ENCODE measurements around the gene AMOT.

AMOT gene

GRCh38 chrX:112839856-112840255, 775 bp downstream of the AMOT start:
- H3K27ac ChIP-seq (ENCODE audit: extremely low read depth, low read depth, low read length) = peak overlapping the region; percentile 91
- peak overlapping the region; percentile 66 for H3K4me3 ChIP-seq (ENCODE audit: low read depth, low read length)
- H3K4me1 ChIP-seq (ENCODE audit: control insufficient read depth, insufficient read depth, low read length) = peaks cover 11% of the 10 kb centered on the region; the same call in 1 of the 2 replicates
- 0 out of 2 replicates have a peak, but pooled peaks have one; percentile 8 for TF ChIP-seq SP7 (tag by site-specific recombination; IDR thresholded peaks at IDR 0.05)
- TF ChIP-seq GLI2 (tag by site-specific recombination; IDR thresholded peaks at IDR 0.05; ENCODE audit: borderline replicate concordance, low read depth) = no peak
- POLR2A ChIA-PET = interaction anchor here (4.3 kb wide), 1 partner anchor 12 kb away, joined by 44 read pairs; no protein-coding TSS in a partner anchor
- no peaks in the 10 kb centered on the region for H3K9me3 ChIP-seq (ENCODE audit: control insufficient read depth, insufficient read depth, low read depth, low read length)
- no peaks in the 10 kb centered on the region for H3K36me3 ChIP-seq (ENCODE audit: control insufficient read depth in 2 of 2, insufficient read depth in 1 of 2, low read length in 2 of 2)
- CTCF ChIA-PET = no interaction called here

DNA sequence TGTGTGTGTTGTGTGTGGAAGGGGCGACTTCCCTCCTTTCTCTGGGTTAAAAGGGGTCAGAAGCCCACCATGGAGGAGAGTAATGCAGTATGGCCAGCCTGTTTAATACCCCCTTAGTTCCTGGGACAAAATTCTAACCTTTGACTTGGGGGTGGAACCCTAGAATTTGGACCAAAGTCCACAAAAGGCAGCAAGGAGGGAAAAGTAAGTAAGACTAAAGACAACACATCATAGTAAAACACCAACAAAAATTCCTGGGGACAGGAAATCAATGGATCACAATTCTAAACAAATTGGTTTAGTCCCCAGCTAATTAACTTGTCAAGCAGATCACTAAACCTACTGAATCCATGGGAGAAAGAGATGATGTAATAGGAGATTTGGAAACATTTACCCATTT, 3.1 kb downstream of the AMOT start:
- Histone ChIP-seq H3K4me3 (ENCODE audit: low read depth, low read length) (no peak overlapping the region), H3K36me3 (ENCODE audit: control insufficient read depth in 2 of 2, insufficient read depth in 1 of 2, low read length in 2 of 2) (peaks cover 0 to 8% of the 10 kb centered on the region in 2 experiments; a peak in 1 of 3 replicates), H3K27ac (ENCODE audit: extremely low read depth, low read depth, low read length) (no peak overlapping the region), H3K9me3 (ENCODE audit: control insufficient read depth, insufficient read depth, low read depth, low read length) (no peaks in the 10 kb centered on the region), H3K4me1 (ENCODE audit: control insufficient read depth, insufficient read depth, low read length) (peaks cover 10% of the 10 kb centered on the region; the same call in 1 of the 2 replicates)
- ChIA-PET CTCF (no interaction called here), POLR2A (no interaction called here)
- TF ChIP-seq PRDM10 (tag by site-specific recombination; IDR thresholded peaks at IDR 0.05) (peak; percentile 72), ZNF837 (tag by site-specific recombination; IDR thresholded peaks at IDR 0.05) (no peak), HOXD13 (CRISPR knock-in tag; IDR thresholded peaks at IDR 0.05; ENCODE audit: borderline replicate concordance) (no peak), ZNF521 (tag by site-specific recombination; IDR thresholded peaks at IDR 0.05) (no peak)

GRCh38 chrX:112835019-112835418, 5.6 kb downstream of the AMOT start:
- peaks cover 7 to 32% of the 10 kb centered on the region in 2 experiments; a peak in 2 of 3 replicates for H3K36me3 ChIP-seq (ENCODE audit: control insufficient read depth in 2 of 2, insufficient read depth in 1 of 2, low read length in 2 of 2)
- CTCF ChIA-PET = interaction anchor here (0.7 to 0.9 kb wide), 2 partner anchors 9 to 105 kb away, joined by 3 read pairs; no protein-coding TSS in a partner anchor
- 0 out of 2 replicates have a peak, but pooled peaks cover 2% of the 10 kb centered on the region for H3K4me1 ChIP-seq (ENCODE audit: control insufficient read depth, insufficient read depth, low read length)
- no peaks in the 10 kb centered on the region for H3K9me3 ChIP-seq (ENCODE audit: control insufficient read depth, insufficient read depth, low read depth, low read length)
- no peak for TF ChIP-seq ZIC2 (tag by site-specific recombination; IDR thresholded peaks at IDR 0.05)
- TF ChIP-seq MZF1 (tag by site-specific recombination; IDR thresholded peaks at IDR 0.05; ENCODE audit: borderline replicate concordance) = no peak
- no peak for TF ChIP-seq ZFP69B (tag by site-specific recombination; IDR thresholded peaks at IDR 0.05)
- no peak for TF ChIP-seq MYNN (tag by site-specific recombination; IDR thresholded peaks at IDR 0.05; ENCODE audit: borderline replicate concordance)
- TF ChIP-seq ZNF571 (tag by site-specific recombination; IDR thresholded peaks at IDR 0.05) = no peak
- no peak for TF ChIP-seq ZNF785 (tag by site-specific recombination; IDR thresholded peaks at IDR 0.05)
- TF ChIP-seq, protein P1, sequence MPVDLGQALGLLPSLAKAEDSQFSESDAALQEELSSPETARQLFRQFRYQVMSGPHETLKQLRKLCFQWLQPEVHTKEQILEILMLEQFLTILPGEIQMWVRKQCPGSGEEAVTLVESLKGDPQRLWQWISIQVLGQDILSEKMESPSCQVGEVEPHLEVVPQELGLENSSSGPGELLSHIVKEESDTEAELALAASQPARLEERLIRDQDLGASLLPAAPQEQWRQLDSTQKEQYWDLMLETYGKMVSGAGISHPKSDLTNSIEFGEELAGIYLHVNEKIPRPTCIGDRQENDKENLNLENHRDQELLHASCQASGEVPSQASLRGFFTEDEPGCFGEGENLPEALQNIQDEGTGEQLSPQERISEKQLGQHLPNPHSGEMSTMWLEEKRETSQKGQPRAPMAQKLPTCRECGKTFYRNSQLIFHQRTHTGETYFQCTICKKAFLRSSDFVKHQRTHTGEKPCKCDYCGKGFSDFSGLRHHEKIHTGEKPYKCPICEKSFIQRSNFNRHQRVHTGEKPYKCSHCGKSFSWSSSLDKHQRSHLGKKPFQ (tag by site-specific recombination; IDR thresholded peaks at IDR 0.05) = no peak
- no peak for TF ChIP-seq ZSCAN16 (tag by site-specific recombination; IDR thresholded peaks at IDR 0.05)
- no peak for TF ChIP-seq ZNF544 (tag by site-specific recombination; IDR thresholded peaks at IDR 0.05)
- POLR2A ChIA-PET = interaction anchor here (0.6 kb wide), 1 partner anchor 21 kb away, joined by 3 read pairs; no protein-coding TSS in a partner anchor
- no peak overlapping the region for H3K27ac ChIP-seq (ENCODE audit: extremely low read depth, low read depth, low read length)
- H3K4me3 ChIP-seq (ENCODE audit: low read depth, low read length) = no peak overlapping the region
